HL-60/S4 (cell line): ENCODE results near the gene EMSY.
"Not testable (repeated sequence)": the region's sequence is repeated elsewhere in the genome, so short reads cannot be mapped to it uniquely, and the experiment has no call there.

Experiments
- in situ Hi-C: fragments of 300-500 bp; cut with MboI; formaldehyde crosslinking; loops from 2 replicates; pipeline ENCODE4 v1.14.3; 2022; ENCODE audit warnings: low sequenced_read_pairs

Gene EMSY, protein sequence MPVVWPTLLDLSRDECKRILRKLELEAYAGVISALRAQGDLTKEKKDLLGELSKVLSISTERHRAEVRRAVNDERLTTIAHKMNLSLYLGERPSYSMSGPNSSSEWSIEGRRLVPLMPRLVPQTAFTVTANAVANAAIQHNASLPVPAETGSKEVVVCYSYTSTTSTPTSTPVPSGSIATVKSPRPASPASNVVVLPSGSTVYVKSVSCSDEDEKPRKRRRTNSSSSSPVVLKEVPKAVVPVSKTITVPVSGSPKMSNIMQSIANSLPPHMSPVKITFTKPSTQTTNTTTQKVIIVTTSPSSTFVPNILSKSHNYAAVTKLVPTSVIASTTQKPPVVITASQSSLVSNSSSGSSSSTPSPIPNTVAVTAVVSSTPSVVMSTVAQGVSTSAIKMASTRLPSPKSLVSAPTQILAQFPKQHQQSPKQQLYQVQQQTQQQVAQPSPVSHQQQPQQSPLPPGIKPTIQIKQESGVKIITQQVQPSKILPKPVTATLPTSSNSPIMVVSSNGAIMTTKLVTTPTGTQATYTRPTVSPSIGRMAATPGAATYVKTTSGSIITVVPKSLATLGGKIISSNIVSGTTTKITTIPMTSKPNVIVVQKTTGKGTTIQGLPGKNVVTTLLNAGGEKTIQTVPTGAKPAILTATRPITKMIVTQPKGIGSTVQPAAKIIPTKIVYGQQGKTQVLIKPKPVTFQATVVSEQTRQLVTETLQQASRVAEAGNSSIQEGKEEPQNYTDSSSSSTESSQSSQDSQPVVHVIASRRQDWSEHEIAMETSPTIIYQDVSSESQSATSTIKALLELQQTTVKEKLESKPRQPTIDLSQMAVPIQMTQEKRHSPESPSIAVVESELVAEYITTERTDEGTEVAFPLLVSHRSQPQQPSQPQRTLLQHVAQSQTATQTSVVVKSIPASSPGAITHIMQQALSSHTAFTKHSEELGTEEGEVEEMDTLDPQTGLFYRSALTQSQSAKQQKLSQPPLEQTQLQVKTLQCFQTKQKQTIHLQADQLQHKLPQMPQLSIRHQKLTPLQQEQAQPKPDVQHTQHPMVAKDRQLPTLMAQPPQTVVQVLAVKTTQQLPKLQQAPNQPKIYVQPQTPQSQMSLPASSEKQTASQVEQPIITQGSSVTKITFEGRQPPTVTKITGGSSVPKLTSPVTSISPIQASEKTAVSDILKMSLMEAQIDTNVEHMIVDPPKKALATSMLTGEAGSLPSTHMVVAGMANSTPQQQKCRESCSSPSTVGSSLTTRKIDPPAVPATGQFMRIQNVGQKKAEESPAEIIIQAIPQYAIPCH (N-terminal part only)

GRCh38 chr11:76444384-76445120, at the start of gene EMSY:
TSS of gene EMSY (plus strand) at chr11:76445018. CDS start at chr11:76446939, 1,921 bp downstream.
- in situ Hi-C loops: no loop called here

DNA sequence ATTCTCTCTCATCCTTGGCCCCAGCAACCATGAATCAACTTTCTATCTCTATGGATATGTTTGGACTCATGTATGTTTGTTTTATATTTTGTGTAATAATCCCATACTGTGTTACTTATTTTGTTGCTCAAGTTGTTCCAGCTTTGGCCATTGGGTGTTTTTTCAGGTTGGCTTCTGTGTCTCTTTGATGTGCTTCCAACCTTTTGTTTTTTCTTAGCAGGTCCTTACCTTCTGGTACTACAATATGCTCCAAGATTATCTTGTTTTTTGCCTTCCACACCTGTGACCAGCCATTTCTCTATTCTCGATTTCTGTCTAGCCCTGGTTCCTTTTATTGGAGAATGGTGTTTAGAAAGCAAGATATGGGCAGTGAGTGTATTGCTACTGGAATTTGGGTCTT, 49.5 kb upstream of the EMSY start:
- in situ Hi-C loops: no loop called here

DNA sequence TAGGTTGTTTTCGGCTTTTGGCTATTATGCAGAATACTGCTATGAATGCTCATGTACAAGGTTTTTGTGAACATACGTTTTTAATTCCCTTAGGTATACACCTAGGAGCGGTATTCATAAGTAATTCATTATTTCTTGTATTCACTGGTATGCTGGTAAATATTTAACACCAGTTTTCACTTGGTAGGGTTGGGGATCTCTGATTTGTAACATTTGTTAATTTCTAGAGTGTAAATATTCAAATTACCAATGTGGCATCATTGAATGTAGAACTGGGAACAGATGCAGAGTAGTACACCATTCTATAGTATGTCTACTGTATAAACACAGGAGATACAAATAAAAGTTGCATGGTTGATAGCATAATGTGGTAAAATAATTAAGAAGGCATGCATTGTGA, 47.4 kb upstream of the EMSY start:
- in situ Hi-C loops: no loop called here

DNA sequence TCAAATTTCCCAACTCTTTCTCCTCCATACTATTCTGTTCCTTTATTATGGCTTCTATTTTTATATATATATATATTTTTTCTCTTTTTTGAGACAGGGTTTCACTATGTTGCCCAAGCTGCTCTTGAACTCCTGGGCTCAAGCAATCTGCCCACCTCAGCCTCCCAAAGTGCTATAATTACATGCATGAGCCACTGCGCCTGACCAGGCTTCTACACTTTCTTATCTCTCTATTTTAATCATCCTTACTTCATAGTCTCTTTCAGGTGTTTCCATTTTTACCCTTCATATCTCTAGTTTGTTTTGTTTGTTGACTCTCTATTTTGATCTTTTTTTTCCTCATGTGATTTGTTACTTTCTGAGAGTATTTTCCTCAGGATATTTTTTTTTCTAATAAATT, 43.9 kb upstream of the EMSY start:
- in situ Hi-C loops: no loop called here

GRCh38 chr11:76401484-76401883, 43.3 kb upstream of the EMSY start:
- in situ Hi-C loops: not testable (repeated sequence)

DNA sequence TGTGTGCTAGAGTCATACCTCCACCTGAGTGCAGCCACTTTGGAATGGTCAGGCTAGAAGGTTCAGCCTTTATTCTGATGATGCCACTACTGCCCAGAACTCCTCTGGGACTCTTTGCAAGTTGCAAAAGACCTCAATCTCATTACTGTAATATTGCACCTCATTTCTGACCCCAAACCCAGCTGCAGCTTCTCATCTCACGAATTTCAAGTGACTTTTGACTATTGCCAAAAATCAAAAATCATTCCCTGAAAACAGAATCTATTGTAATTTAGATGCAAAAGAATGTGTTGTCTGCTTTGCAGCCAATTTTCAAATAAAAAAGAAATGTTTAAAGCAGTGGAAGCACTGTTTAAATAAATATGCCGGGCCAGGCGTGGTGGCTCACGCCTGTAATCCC, 38.5 kb upstream of the EMSY start:
- in situ Hi-C loops: no loop called here

- in situ Hi-C loops: no loop called here
These were observed 36.5 kb upstream of the EMSY start for GRCh38 chr11:76408171-76408965.

GRCh38 chr11:76410851-76411357, 33.9 kb upstream of the EMSY start:
- in situ Hi-C loops: no loop called here

- in situ Hi-C loops: no loop called here
These were observed 29.7 kb upstream of the EMSY start for GRCh38 chr11:76415073-76415472.

GRCh38 chr11:76419896-76420295, 24.9 kb upstream of the EMSY start:
- in situ Hi-C loops: no loop called here

- in situ Hi-C loops: no loop called here
These were observed 20.4 kb upstream of the EMSY start for GRCh38 chr11:76424379-76424778.

DNA sequence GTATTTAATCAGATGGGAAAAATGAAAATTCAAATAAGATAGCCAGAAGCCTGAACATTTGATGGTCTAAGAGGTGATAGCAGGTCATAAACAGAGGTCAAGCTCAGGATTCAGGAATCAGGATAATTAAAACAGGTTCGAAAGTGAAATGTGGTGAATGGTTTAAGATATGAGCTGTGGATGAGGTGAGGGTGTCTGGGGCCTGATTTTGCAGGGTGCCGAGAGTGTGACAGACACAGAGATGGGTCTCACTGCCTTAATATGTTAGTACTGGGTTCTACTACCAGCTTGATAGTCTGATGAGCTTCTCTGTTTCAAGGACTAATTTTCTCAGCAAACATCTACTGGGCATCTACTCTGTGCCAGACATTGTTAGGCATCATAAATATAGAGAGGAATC, 19.9 kb upstream of the EMSY start:
- in situ Hi-C loops: no loop called here

DNA sequence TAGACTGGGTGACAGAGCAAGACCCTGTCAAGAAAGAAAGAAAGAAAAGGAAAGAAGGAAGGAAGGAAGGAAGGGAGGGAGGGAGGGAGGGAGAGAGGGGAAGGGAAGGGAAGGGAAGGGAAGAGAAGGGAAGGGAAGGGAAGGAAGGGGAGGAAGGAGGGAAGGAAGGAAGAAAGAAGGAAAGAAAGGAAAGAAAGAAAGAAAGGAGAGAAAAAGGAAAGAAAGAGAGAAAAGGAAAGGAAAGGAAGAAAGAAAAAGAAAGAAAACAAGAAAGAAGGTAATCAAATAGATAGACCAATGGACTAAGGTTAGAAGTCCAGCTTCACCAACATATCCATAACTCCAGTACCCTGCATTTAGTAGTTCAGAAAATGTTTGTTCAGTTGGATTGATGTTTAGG, 18.2 kb upstream of the EMSY start:
- in situ Hi-C loops: no loop called here

DNA sequence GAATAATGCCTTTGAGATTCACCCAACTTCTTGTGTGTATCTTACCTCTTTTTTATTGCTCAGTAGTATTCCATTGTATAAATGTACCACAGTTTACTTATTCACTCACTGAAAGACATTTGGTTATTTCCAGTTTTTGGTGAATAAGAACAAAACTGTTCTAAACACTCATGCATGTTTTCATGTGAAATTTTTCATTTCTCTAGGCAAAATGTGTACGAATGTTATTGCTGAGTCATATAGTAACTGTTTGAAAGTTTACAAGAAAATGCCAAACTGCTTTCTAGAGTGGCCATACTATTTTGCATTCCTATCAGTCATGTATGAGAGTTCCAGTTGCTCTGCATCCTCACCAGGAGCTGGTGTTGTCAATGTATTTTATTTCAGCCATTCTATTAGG, 8.8 kb upstream of the EMSY start:
- in situ Hi-C loops: no loop called here

GRCh38 chr11:76443268-76443980, 1.4 kb upstream of the EMSY start:
- in situ Hi-C loops: no loop called here

DNA sequence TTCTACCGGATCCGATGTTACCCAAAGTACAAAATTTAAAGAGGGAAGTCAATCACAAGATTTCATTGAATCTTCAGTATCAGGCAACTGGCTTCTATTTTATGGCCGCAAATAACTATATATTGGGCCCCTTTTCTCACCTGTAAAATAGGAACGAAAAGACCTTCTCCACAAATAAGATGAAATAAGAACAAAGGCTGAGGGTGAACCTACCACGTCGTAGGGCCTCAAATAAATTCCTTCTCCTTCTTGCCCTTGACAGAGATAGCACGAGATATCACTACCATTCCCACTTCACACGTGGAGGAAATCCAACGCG, 794 bp upstream of the EMSY start:
- in situ Hi-C loops: no loop called here

- in situ Hi-C loops: no loop called here
These were observed 585 bp downstream of the EMSY start for GRCh38 chr11:76445121-76446084.

DNA sequence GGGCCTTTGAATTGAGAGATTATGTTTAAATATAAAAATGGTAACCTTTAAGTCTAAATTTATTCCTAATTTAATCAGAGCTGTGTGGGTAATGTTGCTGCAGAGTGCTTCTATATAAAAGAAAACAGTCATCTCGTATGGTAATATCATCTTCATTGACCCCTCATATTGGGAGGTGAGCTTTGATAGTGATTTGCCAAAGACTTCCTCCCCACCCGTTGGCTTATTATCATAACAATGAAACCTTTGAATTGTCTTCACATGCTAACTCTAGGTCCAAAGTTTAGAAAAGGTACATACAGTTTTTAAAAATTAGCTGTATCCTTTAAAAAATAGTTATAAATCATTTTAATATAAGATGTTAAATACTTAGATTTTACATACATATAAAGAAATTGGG, 3.7 kb downstream of the EMSY start:
- in situ Hi-C loops: no loop called here
